GM19043 (cell line): ENCODE measurements around the gene TRIM4.
"Not testable (repeated sequence)": the region's sequence is repeated elsewhere in the genome, so short reads cannot be mapped to it uniquely, and the experiment has no call there.

Experiments used
- ATAC-seq: cut with Tn5 transposase; IDR thresholded peaks from one replicate; pipeline ENCODE4 v1.9.1; 2021; ENCODE audit warnings: low read depth; ENCODE audit not compliant: unreplicated experiment

The TRIM4 gene

GRCh38 chr7:99923200-99923599 is 3.9 kb upstream of the TRIM4 start:
- no peak for ATAC-seq

GRCh38 chr7:99920149-99920548 is 819 bp upstream of the TRIM4 start:
- no peak for ATAC-seq

- no peak for ATAC-seq
Observed at GRCh38 chr7:99919814-99920112, 433 bp upstream of the TRIM4 start.

- no peak for ATAC-seq
Observed at GRCh38 chr7:99910976-99911375, 8.4 kb downstream of the TRIM4 start.

GRCh38 chr7:99901581-99901980 is 17.7 kb downstream of the TRIM4 start:
- no peak for ATAC-seq

DNA sequence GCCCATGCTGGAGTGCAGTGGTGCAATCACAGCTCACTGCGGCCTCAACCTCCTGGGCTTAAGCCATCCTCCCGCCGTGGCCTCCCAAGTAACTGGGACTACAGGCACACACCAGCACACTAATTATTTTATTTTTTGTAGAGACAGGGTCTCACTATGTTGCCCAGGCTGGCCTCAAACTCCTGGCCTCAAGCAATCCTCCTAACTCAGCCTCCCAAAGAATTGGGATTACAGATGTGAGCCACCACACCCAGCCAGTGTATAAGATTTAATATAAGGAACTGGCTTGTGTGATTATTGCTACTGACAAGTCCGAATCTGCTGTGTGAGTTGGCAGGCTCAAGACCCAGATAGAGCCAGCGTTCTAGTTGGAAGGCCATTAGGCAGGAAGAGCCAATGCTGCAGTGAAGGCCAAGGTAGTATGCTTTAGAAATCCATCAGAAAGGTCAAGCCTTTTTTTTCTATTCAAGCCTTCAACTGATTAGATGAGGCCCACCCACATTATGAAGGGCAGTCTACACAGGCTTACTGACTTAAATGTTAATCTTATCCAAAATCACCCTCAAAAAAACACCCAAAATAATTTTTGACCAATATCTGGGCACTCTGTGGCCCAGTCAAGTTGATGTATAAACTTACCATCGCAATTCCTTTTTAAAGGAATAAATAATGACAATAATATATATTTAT is 19.4 kb downstream of the TRIM4 start:
- no peak for ATAC-seq

DNA sequence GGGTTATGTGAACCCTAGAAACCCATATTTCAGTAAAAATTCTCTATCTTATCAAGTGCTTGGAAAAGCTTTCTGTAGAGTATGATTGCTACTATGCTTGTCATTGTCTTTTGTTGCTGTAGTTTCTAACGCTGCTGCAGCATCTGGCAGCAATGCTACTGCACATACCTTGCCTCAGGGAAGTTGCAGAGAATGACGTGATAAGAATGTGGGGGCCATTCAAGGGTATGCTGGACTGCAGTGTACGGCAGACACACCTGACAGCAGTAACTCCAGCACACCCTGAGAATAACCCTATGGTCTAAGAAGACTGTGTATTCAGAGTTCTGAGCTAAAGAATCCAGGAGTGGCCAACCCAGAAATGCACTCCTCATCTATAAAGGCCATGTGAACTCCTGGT is 20.5 kb downstream of the TRIM4 start:
- no peak for ATAC-seq

DNA sequence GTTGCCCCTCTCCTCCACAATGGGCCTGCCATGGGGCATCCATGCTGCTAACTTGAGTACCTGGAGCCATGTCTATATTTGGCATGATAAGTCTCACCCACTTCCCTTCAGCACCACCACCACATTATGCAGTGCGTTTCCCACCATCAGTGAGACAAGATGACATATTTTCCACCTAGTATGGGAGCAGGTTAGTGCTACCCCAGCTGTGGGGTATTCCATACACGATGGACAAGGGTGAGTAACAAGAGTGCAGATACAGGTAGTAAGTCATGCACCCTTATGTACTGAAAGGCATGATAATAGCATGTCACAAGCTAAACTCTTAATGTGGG is 21.3 kb downstream of the TRIM4 start:
- ATAC-seq = no peak

DNA sequence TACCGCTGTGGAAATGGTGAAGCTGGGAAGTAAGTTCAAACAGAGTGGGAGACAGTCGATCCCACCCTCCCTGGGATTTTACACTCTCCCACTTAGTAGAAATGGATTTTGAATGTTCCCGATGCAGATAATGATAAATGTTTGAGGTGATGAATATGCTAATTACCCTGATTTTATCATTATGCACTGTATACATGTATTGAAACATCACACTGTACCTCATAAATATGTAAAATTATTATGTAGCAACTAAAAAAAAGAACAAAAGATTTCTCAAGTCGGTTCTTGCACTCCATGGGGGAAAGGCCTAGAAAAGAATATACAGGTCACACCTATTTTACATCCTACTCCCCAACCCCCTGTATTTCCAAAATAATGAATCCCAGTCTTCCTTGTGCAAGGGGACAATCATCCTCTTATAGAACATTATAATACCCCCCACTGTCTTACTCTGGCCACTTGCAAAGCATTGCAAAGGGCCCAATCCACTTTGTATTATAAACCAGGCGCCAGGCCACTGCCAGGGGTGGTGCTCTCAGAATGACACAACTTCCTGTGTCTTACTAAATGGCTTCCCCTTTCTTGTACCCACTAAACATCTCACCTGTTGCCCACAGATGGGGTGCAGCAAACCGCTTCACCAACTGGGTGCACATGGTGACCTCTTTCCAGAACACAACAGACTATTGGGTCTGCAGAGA is 21.9 kb downstream of the TRIM4 start:
- ATAC-seq = no peak

- no peak for ATAC-seq
Observed at GRCh38 chr7:99894738-99895137, 24.6 kb downstream of the TRIM4 start.

DNA sequence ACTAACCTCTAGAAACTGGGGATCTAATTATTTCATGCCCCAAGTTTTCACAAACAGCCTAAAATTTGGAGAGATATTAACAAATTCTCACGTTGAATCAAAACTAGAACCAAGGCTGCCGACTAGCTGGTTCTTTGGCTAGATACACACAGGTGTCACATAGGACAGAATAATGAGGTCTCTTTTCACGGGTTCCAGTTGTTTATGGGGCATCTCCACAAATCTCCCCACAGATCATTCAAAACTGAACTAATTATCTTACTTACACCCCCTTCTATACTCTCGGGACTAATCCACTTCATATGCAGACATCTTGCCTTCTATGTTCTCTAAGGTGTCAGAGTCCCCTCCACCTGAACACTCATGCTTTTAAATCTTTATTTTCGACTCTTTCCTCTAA is 26.1 kb downstream of the TRIM4 start:
- ATAC-seq = no peak

- not testable (repeated sequence) for ATAC-seq
Observed at GRCh38 chr7:99890348-99890747, 29.0 kb downstream of the TRIM4 start.

DNA sequence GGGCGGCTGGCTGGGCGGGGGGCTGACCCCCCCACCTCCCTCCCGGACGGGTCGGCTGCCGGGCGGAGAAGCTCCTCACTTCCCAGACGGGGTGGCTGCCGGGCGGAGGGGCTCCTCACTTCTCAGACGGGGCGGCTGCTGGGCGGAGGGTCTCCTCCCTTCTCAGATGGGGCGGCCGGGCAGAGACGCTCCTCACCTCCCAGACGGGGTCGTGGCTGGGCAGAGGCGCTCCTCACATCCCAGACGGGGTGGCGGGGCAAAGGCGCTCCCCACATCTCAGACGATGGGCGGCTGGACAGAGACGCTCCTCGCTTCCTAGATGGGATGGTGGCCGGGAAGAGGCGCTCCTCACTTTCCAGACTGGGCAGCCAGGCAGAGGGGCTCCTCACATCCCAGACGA is 31.0 kb downstream of the TRIM4 start:
- ATAC-seq = not testable (repeated sequence)

DNA sequence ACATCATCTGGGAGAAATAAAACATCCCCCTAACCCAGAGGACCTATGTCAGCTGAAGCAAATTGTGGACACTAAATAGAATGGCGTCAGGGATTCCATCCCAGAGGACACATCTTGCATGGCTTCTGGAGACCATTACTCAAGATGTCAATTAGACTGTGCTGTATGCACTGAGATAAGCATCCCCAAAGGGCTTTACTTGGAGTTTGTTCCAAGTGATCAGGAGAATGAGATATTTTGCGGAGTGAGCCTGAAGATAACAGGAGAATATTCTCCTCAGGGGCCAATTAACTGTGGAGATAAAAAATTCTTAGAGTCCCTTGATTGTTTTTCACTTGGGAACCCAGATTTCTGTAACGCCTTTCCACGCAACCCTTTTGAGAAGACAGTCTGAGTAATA is 38.0 kb downstream of the TRIM4 start:
- no peak for ATAC-seq

- ATAC-seq = no peak
Observed at GRCh38 chr7:99876933-99877332, 42.4 kb downstream of the TRIM4 start, which contains the start of gene OR2AE1. TSS of gene OR2AE1 (minus strand) at chr7:99877033. CDS start at chr7:99877033, 0 bp downstream.

DNA sequence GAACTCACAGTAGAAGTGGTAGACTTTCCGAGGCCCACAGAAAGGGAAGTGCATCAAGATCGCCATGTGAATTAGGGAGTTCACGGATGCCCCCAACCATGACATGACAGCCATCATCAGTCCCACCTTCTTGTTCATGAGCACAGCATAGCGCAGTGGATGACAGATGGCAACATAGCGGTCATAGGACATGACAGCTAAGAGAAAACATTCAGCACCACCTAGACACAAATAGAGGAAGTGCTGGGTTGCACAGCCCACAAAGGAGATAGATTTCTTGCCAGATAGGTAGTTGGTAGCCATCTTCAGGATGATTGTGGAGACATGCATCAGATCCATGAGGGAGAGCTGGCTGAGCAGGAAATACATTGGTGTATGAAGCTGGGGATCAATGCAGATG is 42.8 kb downstream of the TRIM4 start:
- ATAC-seq = no peak

DNA sequence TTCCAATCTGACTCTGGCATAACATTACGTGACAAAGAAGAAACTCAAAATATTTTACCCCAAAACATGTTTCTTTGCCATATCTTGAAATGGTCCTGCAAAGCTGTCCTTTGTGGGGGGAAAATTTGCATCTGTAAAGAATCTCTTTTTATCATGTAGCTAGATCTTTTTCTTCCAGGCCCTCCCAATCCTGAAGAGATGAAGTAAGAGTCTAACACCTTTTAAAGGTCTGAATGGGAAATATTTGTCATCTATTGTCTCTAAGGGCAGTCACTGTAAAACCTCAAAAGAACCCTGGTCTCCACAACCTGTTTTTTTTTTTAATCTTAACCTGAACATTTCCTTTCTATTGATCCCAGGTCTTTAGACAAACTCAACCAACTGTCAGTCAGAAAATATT is 51.1 kb downstream of the TRIM4 start:
- no peak for ATAC-seq

- not testable (repeated sequence) for ATAC-seq
Observed at GRCh38 chr7:99867477-99867876, 51.9 kb downstream of the TRIM4 start.

- ATAC-seq = no peak
Observed at GRCh38 chr7:99863847-99864440, 55.4 kb downstream of the TRIM4 start.

- no peak for ATAC-seq
Observed at GRCh38 chr7:99860281-99861127, 58.8 kb downstream of the TRIM4 start.

GRCh38 chr7:99855236-99855635 is 64.1 kb downstream of the TRIM4 start:
- ATAC-seq = no peak
